Inflammatory macrophage (primary cell): ENCODE measurements around the gene PDE6G.
A peak's percentile ranks its signal among the peaks of the same experiment; 100 is the strongest.

Experiments
- DNase-seq, 2 donors: peaks; one replicate each; pipeline ENCODE4 v3.0.0-alpha.2; 2020 to 2022

The PDE6G gene

GRCh38 chr17:81660441-81660840 lies 4.1 kb upstream of the PDE6G start:
- DNase-seq, result no peak

GRCh38 chr17:81659038-81659437 lies 2.7 kb upstream of the PDE6G start:
- no peak for DNase-seq

- DNase-seq, result no peak
Observed at GRCh38 chr17:81656835-81657234, 493 bp upstream of the PDE6G start.

- peak in 1 of 2 donors; percentile 55 for DNase-seq
Observed at GRCh38 chr17:81655378-81656117, 794 bp downstream of the PDE6G start.

- no peak for DNase-seq
Observed at GRCh38 chr17:81652906-81653771, 3.2 kb downstream of the PDE6G start.

GRCh38 chr17:81651692-81652091 lies 4.7 kb downstream of the PDE6G start:
- DNase-seq, result no peak

GRCh38 chr17:81650951-81651350 lies 5.4 kb downstream of the PDE6G start:
- DNase-seq, result no peak

GRCh38 chr17:81648707-81649085 lies 7.6 kb downstream of the PDE6G start:
- DNase-seq, result no peak

- DNase-seq, result no peak
Observed at GRCh38 chr17:81648013-81648706, 8.2 kb downstream of the PDE6G start.

GRCh38 chr17:81647640-81648012 lies 8.7 kb downstream of the PDE6G start:
- no peak for DNase-seq

- no peak for DNase-seq
Observed at GRCh38 chr17:81646869-81647600, 9.3 kb downstream of the PDE6G start.

GRCh38 chr17:81644976-81645952 lies 11.1 kb downstream of the PDE6G start:
- DNase-seq, result no peak

GRCh38 chr17:81644496-81644895 lies 11.8 kb downstream of the PDE6G start:
- no peak for DNase-seq

GRCh38 chr17:81641825-81642489 lies 14.4 kb downstream of the PDE6G start:
- DNase-seq, result no peak

- no peak for DNase-seq
Observed at GRCh38 chr17:81640011-81640410, 16.3 kb downstream of the PDE6G start.

GRCh38 chr17:81638683-81639082 lies 17.7 kb downstream of the PDE6G start:
- no peak for DNase-seq

GRCh38 chr17:81636505-81637288 lies 19.6 kb downstream of the PDE6G start, which contains the start of the genes NPLOC4 and TSPAN10:
Gene NPLOC4 (minus strand): TSS chr17:81637112. CDS start chr17:81636930, 182 bp downstream.
Gene TSPAN10 (plus strand): TSS chr17:81637196. CDS start chr17:81642413, 5,217 bp downstream.
- DNase-seq, result peak; percentile 90 to 94

GRCh38 chr17:81635973-81636504 lies 20.3 kb downstream of the PDE6G start:
- DNase-seq, result peak; percentile 9 to 31

- DNase-seq, result no peak
Observed at GRCh38 chr17:81635431-81635830, 20.9 kb downstream of the PDE6G start.
